GM21529 (cell line): ENCODE data around the gene CMTM5.

Experiments used
- ATAC-seq: cut with Tn5 transposase; IDR thresholded peaks from one replicate; pipeline ENCODE4 v1.9.1; 2021; ENCODE audit not compliant: unreplicated experiment

The CMTM5 gene

GRCh38 chr14:23357261-23357660 lies 19.6 kb upstream of the CMTM5 start:
- ATAC-seq: no peak

DNA sequence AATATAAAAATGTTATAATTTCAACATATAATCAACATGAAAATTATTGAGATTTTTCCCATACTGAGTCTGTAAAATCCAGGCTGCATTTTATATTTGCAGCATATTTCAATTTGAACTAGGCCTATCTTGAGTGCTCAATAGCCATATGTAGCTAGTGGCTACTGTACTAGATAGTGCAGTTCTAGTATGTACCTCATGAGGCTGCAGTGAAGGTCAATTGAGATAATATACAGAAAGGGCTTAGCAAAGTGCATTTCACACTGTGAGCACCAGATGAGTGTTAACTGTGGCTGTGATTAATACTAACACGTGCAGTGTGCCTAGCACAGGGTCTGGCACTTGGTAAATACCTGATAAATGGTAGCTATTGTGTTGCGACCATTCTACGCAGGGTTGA lies 18.8 kb upstream of the CMTM5 start:
- no peak for ATAC-seq

DNA sequence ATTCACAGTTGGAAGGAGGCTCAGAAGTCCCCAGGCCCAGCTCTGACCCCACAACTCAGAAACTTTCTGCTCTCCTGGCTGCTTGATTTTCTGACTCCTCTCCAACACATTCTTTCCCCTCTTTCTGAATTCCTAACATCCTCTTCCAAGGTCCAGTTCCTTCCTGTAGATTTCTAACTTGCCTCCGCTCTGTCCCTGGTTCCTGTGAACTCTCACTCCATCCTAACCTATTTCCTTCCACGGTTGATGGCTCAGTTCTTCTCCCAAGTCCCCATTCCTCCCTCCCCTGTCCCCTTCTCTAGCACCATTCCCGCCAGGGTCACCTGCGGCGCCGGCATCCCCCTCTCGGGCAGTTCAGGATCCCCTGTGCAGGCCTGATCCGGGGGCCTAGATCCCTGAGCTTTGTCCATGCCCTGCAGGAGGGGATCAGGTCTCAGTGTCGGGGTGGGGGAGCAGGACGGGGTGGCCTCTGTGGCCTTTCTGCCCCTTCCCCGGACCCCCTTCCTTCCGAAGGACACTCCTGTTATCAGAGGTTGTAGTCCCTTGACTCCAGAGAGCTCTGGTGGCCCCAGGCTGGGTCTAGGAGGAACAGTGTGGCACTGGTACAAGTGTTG lies 18.2 kb upstream of the CMTM5 start:
- no peak for ATAC-seq

DNA sequence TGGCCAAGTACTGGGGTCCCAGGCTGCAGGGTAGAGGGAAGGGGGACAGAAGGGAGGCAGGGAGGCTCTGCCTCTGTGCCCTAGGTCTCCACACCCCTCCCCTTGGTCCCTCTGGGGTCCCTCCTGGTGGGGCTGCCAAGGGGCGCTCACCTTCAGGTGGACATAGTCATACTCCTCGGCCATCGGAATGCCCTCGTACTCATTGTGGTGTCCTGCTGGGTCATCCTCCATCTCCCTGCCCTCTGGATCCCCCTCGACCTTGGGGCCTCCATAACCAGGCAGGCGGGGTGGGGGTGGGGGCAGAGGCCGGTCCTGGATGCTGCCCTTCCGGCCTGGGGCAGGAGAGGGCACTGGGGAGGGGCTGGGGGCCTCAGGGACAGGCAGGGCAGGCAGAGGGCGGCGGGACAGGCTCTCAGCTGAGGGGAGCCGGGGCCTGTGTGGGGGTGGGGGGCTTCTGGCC lies 17.6 kb upstream of the CMTM5 start:
- no peak for ATAC-seq

DNA sequence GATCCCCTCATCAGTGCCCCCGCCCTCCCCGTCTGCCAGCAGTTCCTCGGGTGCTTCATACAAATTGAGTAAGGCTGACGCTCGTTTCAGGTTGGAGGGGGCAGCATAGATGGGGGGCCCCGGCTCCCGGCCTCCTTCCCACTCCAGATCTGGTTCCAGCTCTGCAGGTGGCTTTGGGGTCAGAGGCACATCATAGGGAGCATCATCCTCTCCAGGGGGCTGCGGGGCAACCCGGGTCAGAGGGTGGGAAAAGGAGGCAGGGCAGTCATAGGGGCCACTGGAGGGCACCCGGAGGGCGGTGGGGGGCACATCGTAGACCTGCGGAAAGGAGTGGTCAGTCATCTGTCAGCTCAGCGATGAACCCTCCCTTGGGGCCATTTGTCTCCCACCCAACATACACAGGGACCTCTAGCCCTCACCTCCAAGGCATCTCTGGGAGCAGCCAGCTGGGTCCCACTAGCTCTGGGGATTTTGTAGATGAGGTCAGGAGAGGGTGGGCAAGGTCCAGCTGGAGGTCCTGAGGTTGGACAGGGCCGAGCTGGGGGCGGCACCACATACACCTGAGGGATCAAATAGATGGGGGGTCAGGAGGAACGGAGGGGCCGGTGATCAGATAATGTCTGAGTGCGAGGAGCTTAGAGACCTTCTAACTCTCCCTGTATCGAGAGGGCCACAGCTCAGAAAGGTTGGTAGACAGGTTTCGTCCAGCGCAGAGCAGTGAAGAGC lies 17.0 kb upstream of the CMTM5 start:
- no peak for ATAC-seq

GRCh38 chr14:23360496-23360895 lies 16.4 kb upstream of the CMTM5 start:
- no peak for ATAC-seq

DNA sequence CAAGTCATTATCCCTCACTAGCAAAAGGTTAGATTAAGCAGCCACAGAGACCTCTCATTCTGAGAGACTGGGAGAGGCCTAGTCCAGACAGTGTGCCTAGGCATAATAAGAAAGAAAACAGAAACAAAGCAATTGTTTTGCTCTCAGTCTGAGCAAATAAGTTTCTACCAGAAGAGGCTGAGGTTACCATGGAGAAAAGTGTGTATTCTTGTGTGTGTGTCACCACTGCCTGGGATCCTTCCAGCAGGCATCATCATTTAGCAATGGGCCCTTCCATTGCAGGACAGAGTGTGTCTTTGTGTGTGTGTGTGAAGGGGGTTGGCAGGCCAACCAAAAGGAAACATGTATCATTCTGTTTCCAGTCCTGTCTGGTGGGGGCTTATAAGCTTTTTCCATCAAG lies 15.5 kb upstream of the CMTM5 start:
- ATAC-seq: no peak

DNA sequence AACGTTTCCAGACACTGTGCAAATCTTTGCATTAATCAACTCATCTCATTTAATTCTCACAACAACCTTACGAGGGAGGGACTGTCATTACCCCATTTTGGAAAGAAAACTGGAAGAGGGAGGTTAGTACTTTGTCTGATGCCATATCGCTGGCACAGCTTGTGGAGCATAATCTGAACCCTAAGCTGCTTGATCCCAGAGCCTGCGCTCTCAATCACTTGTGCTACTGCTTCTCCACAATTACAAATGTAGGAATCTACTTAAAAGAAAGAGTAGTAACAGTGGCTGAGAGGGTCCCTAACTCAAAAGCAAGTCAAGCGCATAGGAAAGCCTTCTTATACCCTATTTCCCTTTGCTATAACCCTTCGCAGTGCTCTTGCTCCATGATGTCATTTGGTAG lies 15.1 kb upstream of the CMTM5 start:
- ATAC-seq: no peak

DNA sequence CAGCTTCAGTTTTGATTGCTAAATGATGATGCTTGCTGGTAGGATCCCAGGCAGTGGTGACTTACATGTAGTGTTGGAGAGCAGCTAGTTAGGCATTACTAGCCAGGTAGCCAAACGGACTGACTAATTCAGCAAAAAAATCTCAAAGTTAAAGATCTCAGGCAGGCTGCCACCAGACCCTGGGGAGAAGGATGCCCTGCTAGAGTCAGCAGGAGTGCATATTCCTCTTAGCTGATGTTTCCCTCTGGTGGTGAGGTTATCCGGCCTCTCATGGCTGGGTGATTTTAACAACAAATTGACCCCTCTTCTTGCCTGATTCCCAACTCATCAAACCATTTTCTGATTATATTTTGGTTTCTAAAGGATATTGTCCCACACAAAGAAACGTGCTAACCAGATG lies 14.6 kb upstream of the CMTM5 start:
- no peak for ATAC-seq

DNA sequence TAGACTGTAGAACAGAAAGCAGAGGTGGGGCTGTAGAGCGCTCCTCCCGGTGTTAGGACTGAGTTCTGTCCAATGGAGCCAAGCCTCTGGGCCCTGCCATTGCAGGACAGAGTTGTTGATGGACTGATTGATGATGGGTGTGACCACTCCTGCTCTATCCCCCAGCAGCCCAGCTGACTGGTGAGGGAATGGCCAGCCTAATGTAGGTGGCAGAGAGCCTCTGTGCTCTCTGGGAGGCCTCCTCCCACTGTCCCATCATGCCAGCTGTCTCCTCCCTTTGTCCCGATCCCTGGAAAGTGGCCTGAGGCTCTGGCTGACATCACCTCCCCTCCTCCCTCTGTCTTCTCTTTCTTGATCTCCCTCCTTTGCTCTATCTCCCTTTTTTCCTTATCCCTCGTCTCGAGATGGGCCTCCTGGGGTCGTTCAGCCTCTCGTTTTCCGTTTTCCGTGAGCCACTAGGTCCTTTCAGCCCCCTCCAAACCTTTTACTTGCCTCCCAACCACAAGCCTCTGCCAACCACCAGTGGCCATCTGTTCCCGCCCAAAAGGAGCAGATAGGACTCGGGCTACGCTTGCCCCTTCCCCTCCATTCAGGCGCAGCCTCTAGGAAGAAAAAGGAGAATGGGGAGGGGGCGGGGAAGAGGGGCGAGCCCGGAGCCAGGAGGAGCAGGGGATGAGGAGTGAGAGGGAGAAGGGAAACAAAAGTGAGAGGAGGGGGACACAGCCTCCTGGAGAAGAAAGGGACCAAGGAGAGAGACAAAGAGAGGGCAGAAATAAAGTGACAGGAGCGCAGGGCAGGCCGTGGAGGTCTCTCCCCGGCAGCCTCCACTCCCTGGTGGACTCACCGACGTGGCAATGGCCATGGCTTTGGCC lies 12.4 kb upstream of the CMTM5 start:
- ATAC-seq: no peak

DNA sequence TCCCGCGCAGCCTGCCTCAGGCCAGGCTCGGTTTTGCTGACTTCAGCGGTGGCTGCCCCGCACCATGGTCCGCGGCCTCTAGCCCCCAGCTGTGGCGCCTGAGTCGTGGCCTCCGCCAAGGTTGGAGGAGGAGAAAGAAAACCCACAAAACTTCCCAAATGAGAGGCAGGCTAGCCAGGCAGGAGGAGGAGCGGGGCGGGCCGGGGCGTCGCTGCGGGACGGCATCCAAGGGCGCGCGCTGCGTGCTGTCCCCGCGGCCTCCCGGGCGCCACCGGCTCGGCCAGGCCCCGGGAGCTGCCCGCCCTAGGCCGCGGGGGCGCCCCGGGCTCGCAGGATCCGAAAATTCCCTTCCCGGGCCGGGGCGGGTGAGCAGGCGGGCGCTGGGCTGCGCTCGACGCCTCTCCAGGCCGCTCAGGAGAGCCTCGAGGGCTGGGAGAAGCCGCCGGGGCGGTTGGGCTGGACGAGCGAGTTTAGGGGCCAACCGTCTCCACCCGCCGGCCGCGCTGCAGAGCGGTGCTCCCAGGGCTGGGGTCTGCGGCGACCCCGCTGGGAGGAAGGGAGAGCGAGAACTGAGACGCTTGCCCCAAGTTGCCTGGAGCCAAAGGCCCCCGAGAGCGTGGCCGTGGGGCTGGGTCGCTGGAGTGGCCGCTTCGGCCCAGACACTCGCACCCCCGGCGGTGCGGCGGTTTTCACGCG lies 11.7 kb upstream of the CMTM5 start, which contains the start of gene EFS:
EFS (minus strand) TSS at position 137 of the 696 bp plus-strand sequence. CDS start 147 bp downstream, outside the sequence.
- no peak for ATAC-seq

DNA sequence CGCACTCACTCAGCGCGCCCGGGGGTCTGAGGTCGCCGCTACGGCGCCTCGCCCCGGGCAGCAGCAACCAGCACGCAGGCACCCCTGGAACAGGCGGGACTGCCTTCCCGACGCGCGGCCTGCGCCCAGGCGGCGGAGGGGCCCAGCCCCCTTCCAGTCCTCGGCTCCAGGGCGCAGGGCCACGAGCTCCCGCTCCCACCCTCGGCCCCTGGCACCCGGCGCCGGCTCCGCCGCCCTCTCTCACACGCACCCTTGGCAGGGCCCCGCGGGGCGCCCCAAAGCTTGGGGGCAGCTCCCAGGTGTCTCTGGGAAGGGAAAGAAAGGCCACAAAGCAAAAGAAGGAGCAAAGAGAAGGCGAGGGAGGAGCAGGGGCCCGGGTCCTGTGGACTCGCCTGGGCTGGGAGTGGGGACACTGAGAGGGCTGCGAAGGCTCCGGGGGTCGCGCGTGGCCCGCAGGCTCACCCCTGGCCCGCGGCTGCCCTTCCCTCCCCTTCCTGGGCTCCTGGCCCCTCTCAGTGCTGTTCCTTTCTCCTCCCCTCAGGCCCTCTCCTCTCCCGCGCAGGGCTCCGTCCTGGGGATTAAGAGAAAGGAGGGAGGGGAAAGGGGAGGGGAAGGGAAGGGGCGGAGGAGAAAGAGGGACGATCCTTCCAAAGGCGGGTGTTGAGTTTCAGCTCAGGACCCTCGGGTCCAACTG lies 11.0 kb upstream of the CMTM5 start:
- ATAC-seq: no peak

DNA sequence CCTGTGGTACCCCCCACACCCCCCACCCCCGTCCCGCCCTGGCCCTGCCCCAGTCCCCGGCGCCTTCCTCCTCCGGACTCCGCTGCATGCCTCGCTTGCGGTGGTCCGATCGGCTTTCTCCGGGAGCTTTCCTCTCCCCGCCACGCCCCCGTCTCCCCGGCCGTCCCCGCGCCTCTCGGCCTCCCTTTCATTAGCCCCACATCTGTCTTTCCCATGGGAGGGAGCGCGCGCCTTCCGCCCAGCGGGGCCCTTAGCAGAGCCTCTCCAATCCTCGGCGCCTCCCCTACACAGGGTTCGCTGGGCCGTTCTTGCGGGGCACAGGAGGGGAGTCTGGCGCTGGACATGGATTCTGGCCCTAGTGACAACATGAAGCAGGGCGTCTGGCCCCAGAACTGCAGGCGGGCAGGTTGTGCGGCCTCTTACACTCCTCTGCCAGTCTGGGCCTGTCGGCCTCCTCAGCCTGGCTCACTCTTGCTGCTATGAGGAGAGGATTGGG lies 10.4 kb upstream of the CMTM5 start:
- no peak for ATAC-seq

DNA sequence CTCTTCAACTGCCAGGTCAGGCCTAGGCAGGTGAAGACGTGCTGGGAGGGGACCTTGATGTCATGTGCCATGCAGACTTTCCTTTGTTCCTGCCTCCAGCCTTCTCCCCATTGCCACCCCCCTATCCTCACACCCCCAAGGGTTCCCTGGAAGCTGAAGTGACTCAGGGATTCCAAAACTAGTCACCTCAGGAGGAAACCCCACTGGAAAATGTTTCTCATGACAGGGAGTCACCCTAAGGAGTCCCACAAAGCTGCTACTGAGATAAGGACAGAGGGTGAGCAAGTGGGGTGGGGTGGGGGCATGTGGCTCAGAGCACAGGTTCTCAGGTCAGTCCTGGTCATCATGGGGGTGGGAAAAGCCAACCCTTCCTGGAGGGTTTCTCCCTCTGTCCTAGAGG lies 6.6 kb upstream of the CMTM5 start:
- no peak for ATAC-seq

GRCh38 chr14:23371865-23372264 lies 5.0 kb upstream of the CMTM5 start:
- no peak for ATAC-seq

GRCh38 chr14:23372509-23372908 lies 4.3 kb upstream of the CMTM5 start, which contains the start of gene IL25:
TSS of gene IL25 (plus strand) at chr14:23372809.
- no peak for ATAC-seq

DNA sequence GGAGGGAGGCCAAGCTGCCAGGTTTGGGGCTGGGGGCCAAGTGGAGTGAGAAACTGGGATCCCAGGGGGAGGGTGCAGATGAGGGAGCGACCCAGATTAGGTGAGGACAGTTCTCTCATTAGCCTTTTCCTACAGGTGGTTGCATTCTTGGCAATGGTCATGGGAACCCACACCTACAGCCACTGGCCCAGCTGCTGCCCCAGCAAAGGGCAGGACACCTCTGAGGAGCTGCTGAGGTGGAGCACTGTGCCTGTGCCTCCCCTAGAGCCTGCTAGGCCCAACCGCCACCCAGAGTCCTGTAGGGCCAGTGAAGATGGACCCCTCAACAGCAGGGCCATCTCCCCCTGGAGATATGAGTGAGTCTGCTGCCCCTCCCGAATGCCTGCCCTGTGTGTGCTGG lies 3.8 kb upstream of the CMTM5 start:
- no peak for ATAC-seq

DNA sequence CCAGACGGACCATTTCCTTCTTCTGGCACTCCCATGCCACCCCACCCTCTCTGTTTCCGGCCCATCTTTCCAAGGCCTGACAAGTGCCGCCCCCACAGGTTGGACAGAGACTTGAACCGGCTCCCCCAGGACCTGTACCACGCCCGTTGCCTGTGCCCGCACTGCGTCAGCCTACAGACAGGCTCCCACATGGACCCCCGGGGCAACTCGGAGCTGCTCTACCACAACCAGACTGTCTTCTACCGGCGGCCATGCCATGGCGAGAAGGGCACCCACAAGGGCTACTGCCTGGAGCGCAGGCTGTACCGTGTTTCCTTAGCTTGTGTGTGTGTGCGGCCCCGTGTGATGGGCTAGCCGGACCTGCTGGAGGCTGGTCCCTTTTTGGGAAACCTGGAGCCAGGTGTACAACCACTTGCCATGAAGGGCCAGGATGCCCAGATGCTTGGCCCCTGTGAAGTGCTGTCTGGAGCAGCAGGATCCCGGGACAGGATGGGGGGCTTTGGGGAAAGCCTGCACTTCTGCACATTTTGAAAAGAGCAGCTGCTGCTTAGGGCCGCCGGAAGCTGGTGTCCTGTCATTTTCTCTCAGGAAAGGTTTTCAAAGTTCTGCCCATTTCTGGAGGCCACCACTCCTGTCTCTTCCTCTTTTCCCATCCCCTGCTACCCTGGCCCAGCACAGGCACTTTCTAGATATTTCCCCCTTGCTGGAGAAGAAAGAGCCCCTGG lies 1.2 kb upstream of the CMTM5 start:
- no peak for ATAC-seq

GRCh38 chr14:23377198-23377550 lies 328 bp downstream of the CMTM5 start:
- ATAC-seq: no peak
